Measurements from ENCODE around the gene MTERF4.

DNA sequence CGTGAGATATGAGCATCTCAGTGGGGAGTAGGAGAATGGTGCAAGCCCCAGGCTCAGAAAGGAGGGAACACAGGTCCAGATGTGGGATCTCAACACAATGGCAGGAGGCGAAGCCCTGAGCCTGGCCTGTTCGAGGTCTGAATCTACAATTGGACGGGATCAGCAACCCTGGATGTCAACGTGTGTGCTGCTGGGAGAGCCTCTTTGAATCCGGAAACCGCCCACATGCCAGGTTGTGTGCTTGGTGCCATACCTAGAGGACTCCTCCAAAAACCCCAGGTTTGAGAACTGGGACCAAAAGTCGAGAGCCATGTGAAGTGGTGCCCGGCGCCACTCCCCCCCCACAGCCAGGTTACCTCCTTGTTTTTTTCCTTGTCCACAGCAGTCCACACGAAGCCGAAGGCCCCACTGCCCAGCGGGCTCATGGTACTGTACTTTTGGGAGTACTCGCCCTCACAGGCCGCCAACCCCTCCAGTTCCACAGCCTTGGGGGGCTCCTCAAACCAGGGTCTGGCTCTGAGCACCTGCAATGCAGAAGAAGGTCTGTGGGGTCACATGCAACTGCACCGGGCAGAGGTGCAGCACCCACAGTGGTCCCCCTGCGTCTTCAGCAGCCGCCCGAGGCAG lies 20.4 kb upstream of the MTERF4 start:
- TF ChIP-seq, protein P1, sequence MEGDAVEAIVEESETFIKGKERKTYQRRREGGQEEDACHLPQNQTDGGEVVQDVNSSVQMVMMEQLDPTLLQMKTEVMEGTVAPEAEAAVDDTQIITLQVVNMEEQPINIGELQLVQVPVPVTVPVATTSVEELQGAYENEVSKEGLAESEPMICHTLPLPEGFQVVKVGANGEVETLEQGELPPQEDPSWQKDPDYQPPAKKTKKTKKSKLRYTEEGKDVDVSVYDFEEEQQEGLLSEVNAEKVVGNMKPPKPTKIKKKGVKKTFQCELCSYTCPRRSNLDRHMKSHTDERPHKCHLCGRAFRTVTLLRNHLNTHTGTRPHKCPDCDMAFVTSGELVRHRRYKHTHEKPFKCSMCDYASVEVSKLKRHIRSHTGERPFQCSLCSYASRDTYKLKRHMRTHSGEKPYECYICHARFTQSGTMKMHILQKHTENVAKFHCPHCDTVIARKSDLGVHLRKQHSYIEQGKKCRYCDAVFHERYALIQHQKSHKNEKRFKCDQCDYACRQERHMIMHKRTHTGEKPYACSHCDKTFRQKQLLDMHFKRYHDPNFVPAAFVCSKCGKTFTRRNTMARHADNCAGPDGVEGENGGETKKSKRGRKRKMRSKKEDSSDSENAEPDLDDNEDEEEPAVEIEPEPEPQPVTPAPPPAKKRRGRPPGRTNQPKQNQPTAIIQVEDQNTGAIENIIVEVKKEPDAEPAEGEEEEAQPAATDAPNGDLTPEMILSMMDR (IDR thresholded peaks at IDR 0.05) = no peak
- TF ChIP-seq POLR2A (IDR thresholded peaks at IDR 0.05) = no peak
